Measurements from ENCODE around the gene TMEM98.

GRCh38 chr17:32933881-32934280 lies 5.9 kb downstream of the TMEM98 start:
- TF ChIP-seq POLR2A (IDR thresholded peaks at IDR 0.05) (no peak), CTCF (IDR thresholded peaks at IDR 0.05) (no peak)
